Left lung (tissue), 10 donors: Measurements from ENCODE around the gene MAST4. TPM values are rescaled to one million over a fixed set of nuclear protein-coding genes. Genes with fewer than 3 reads are reported as not detected.

Experiments
- ATAC-seq: fragments of 200-7000 bp; cut with Tn5 transposase; one replicate; pipeline ENCODE4 v1.9.1; 2020; ENCODE audit warnings: moderate library complexity
- DNase-seq, 4 donors: peaks; one replicate each; pipeline ENCODE4 v3.0.0-alpha.2; 2013 to 2020
- H3K27ac ChIP-seq, 2 donors: fragments of 200-600 bp; sonication (generic) in 1 of 2; one replicate each; pipeline versions ENCODE4 v1.5.0 to v1.8.0; 2020 to 2021
- H3K27me3 ChIP-seq, 2 donors: fragments of 200-600 bp; sonication (generic) in 1 of 2; one replicate each; pipeline versions ENCODE4 v1.5.0 to v1.8.0; 2020 to 2021
- H3K36me3 ChIP-seq, 2 donors: fragments of 200-600 bp; sonication (generic) in 1 of 2; one replicate each; pipeline versions ENCODE4 v1.5.0 to v1.8.0; 2020 to 2021
- H3K4me1 ChIP-seq, 2 donors: fragments of 200-600 bp; one replicate each; pipeline ENCODE4 v1.8.0; 2021
- H3K4me3 ChIP-seq, 2 donors: fragments of 200-600 bp; sonication (generic) in 1 of 2; one replicate each; pipeline versions ENCODE4 v1.5.0 to v1.8.0; 2020 to 2021; ENCODE audit warnings: mild to moderate bottlenecking in 1 of 2
- H3K9me3 ChIP-seq, 2 donors: fragments of 200-600 bp; sonication (generic) in 1 of 2; one replicate each; pipeline versions ENCODE4 v1.5.0 to v1.8.0; 2020 to 2021
- intact Hi-C, 2 donors: fragments of 100-400 bp; cut with DNase I; formaldehyde crosslinking; loops; one replicate each; pipeline versions ENCODE4 v1.11.2 to v1.14.2; 2022
- polyA plus RNA-seq, 6 donors: library from polyadenylated mRNA; unstranded; fragments of 120-200 nt; gene quantifications; one replicate each; pipeline ENCODE4 v1.2.1, GENCODE V29; 2013; ENCODE audit not compliant: insufficient read length in 6 of 6
- total RNA-seq, 2 donors: library from RNA; stranded (reverse); fragmentation: NEBNext Ultra II Directional; extraction: Animal tissue kit (Norgen Biotek cat#: 25700); gene quantifications; one replicate each; pipeline ENCODE4 v1.2.1, GENCODE V29; 2021
- TF ChIP-seq, protein P1 (sequence below), 2 donors: fragments of 200-600 bp; sonication (generic) in 1 of 2; IDR thresholded peaks; one replicate each; pipeline versions ENCODE4 v1.5.0 to v1.8.0; 2021; ENCODE audit warnings: antibody characterized with exemption in 2 of 2
- donor health status: DM: no; HTN: yes; CAD: no.
- donor health status: DM: no; HTN: no; CAD: no.

MAST4 gene
- total and polyA plus RNA-seq, 8 donors = 47.7 to 57.6 (median 53.0) TPM

DNA sequence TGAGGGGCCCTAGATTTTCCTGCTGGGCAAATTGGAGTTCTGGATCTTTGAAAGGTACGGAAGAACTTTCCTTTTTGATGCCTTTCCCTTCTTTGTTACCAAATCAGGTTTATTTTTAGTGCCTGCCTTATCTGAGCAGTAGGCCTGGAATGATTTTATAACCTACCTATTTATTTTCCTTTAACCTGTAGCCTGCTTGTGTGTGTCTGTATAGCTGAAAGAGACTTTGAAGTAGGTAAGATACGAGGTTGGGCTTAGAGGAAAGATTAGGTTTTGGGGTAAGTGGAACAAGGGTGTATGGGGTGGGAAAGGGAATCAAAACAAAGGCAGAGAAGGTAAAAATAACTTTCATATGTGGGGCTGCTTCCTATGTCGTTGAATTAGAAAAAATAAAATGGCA, 389.2 kb downstream of the MAST4 start:
- Histone ChIP-seq H3K9me3 (no peaks in the 10 kb centered on the region), H3K4me3 (no peak overlapping the region), H3K27ac (no peak overlapping the region), H3K4me1 (peaks cover 3 to 12% of the 10 kb centered on the region in 2 donors), H3K36me3 (no peaks in the 10 kb centered on the region), H3K27me3 (no peaks in the 10 kb centered on the region)
- TF ChIP-seq, protein P1, sequence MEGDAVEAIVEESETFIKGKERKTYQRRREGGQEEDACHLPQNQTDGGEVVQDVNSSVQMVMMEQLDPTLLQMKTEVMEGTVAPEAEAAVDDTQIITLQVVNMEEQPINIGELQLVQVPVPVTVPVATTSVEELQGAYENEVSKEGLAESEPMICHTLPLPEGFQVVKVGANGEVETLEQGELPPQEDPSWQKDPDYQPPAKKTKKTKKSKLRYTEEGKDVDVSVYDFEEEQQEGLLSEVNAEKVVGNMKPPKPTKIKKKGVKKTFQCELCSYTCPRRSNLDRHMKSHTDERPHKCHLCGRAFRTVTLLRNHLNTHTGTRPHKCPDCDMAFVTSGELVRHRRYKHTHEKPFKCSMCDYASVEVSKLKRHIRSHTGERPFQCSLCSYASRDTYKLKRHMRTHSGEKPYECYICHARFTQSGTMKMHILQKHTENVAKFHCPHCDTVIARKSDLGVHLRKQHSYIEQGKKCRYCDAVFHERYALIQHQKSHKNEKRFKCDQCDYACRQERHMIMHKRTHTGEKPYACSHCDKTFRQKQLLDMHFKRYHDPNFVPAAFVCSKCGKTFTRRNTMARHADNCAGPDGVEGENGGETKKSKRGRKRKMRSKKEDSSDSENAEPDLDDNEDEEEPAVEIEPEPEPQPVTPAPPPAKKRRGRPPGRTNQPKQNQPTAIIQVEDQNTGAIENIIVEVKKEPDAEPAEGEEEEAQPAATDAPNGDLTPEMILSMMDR (IDR thresholded peaks at IDR 0.05) = no peak
- DNase-seq = no peak
- ATAC-seq = no peak
- intact Hi-C loops = no loop called here

DNA sequence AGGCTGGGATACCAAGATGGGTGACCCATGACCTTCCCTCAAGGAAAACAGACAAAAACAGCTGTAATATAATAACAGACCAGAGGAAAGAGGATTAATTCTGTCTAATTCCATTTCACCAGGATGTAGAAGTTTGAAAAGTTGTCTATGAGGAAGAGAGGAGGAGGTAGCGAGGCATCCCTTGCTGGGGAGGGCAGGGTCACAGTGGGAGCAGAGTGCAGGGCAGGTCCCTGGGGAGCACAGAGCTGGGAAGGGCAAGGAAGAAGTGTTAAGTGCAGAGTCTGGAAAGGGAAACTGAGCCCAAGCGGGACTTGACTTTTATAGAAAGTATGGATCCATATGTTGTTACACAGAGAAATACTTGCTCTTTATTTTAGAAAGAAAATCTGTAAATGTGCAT, 389.8 kb downstream of the MAST4 start:
- H3K4me3 ChIP-seq = no peak overlapping the region
- no peaks in the 10 kb centered on the region for H3K36me3 ChIP-seq
- TF ChIP-seq, protein P1 (IDR thresholded peaks at IDR 0.05) = no peak
- H3K27me3 ChIP-seq = no peaks in the 10 kb centered on the region
- H3K27ac ChIP-seq = no peak overlapping the region
- H3K4me1 ChIP-seq = peaks cover 3 to 12% of the 10 kb centered on the region in 2 donors
- ATAC-seq (no peak), DNase-seq (no peak)
- intact Hi-C loops = no loop called here
- no peaks in the 10 kb centered on the region for H3K9me3 ChIP-seq

DNA sequence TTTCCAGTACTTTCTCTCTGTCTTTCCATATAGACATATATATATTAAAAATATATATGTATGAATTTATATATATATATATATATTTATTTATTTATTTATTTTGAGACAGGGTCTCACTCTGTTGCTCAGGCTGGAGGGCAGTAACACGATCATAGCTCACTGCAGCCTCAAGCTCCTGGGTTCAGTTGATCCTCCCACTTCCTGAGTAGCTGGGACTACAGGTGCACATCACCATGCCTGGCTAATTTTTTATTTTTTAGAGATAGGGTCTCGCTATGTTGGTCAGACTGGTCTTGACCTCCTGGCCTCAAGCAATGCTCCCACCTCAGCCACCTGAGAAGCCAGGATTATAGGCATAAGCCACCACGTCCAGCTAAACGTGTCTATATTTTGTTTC, 390.3 kb downstream of the MAST4 start:
- Histone ChIP-seq H3K27ac (no peak overlapping the region), H3K4me3 (no peak overlapping the region), H3K4me1 (peaks cover 3 to 7% of the 10 kb centered on the region in 2 donors), H3K9me3 (no peaks in the 10 kb centered on the region), H3K36me3 (no peaks in the 10 kb centered on the region), H3K27me3 (no peaks in the 10 kb centered on the region)
- intact Hi-C loops = no loop called here
- DNase-seq (no peak), ATAC-seq (no peak)
- TF ChIP-seq, protein P1 (IDR thresholded peaks at IDR 0.05) = no peak

DNA sequence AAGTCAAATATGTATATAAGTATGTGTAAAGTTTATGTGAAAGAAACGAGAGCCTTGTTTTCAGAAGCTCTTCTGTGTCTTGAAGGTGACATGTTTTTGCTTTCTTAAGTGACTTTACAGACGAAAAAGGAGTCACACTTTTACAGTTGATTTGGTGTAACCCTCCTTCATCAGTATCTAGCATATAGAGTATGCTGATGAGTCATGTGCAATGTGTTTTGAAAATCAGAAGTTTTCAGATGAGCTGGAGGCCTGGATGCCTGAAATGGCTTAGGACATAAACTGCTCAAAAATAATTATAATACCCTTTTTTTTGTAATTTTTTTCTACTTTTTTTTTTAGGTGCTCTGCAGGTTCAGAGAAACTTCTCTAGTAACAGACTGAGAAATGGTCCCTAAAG, 390.9 kb downstream of the MAST4 start:
- ATAC-seq (peak; percentile 36), DNase-seq (no peak)
- H3K36me3 ChIP-seq = no peaks in the 10 kb centered on the region
- H3K4me3 ChIP-seq = no peak overlapping the region
- no peaks in the 10 kb centered on the region for H3K9me3 ChIP-seq
- TF ChIP-seq, protein P1 (IDR thresholded peaks at IDR 0.05) = no peak
- peaks cover 0 to 7% of the 10 kb centered on the region in 2 donors for H3K4me1 ChIP-seq
- no peak overlapping the region for H3K27ac ChIP-seq
- intact Hi-C loops = no loop called here
- no peaks in the 10 kb centered on the region for H3K27me3 ChIP-seq

DNA sequence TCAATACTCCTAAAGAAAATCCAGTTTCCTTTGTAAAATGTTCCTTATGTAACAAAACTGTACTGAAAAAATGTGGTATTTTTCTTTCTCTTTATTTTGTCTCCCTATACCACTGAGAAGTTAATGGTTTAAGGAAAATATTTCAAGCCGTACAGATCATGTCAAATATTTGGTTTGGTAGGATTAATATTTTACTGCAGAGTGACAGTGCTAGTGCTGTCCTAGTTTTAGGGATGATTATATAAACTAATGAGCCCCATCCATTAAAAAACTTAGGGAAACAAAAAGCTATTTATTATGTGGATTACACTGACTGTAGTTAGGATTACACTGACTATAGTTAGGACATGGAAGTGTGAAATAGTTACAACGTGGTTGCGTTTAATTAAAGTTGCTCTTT, 391.3 kb downstream of the MAST4 start:
- Histone ChIP-seq H3K27ac (no peak overlapping the region), H3K4me1 (peaks cover 0 to 7% of the 10 kb centered on the region in 2 donors), H3K27me3 (no peaks in the 10 kb centered on the region), H3K4me3 (no peak overlapping the region), H3K36me3 (no peaks in the 10 kb centered on the region), H3K9me3 (no peaks in the 10 kb centered on the region)
- TF ChIP-seq, protein P1 (IDR thresholded peaks at IDR 0.05) = no peak
- no peak for DNase-seq
- intact Hi-C loops = no loop called here
- no peak for ATAC-seq
